K562 (cell line): ENCODE data around the gene CRY2. TPM values are rescaled to one million over a fixed set of nuclear protein-coding genes. Genes with fewer than 3 reads are reported as not detected.

Experiments used
- ARID4B ChIP-seq: sonication (generic); formaldehyde crosslinking; IDR thresholded peaks from 2 replicates; pipeline ENCODE4 v1.8.0; 2022; ENCODE audit warnings: mild to moderate bottlenecking, missing genetic modification reagents
- EP300 ChIP-seq: IDR thresholded peaks from 2 replicates; pipeline ENCODE4 v1.6.1; 2012; ENCODE audit warnings: low read length, improper control_type of control experiment
- GATAD2B ChIP-seq: fragments of 450-650 bp; IDR thresholded peaks from 2 replicates; pipeline ENCODE4 v1.6.1; 2017; ENCODE audit warnings: mild to moderate bottlenecking, borderline replicate concordance
- HMG20B ChIP-seq: fragments of 250-450 bp; sonication (Bioruptor Pico); IDR thresholded peaks from 2 replicates; pipeline ENCODE4 v1.5.0; 2021; ENCODE audit warnings: mild to moderate bottlenecking
- LEF1 ChIP-seq: fragments of 450-650 bp; IDR thresholded peaks from 2 replicates; pipeline ENCODE4 v1.6.1; 2016; ENCODE audit warnings: mild to moderate bottlenecking
- MAZ ChIP-seq, 2 experiments: fragments of 450-650 bp in 1 of 2; sonication (generic) in 1 of 2; formaldehyde crosslinking; IDR thresholded peaks in 1 of 2; conservative IDR thresholded peaks in 1 of 2; 2 replicates each; pipeline versions ENCODE4 v1.4.0 to v1.5.0; 2020; ENCODE audit warnings: mild to moderate bottlenecking in 1 of 2, missing genetic modification reagents in 1 of 2
- MEF2A ChIP-seq: IDR thresholded peaks from 2 replicates; pipeline ENCODE4 v1.6.1; 2011; ENCODE audit warnings: low read depth, mild to moderate bottlenecking, low read length, moderate library complexity; ENCODE audit not compliant: control insufficient read depth
- MXI1 ChIP-seq: IDR thresholded peaks from 2 replicates; pipeline ENCODE4 v1.6.1; 2011; ENCODE audit warnings: low read depth, mild to moderate bottlenecking, improper control_type of control experiment, low read length
- NR4A1 ChIP-seq, 2 experiments: fragments of 250-450 bp in 1 of 2; fragments of 450-650 bp in 1 of 2; sonication (Bioruptor Pico) in 1 of 2; IDR thresholded peaks; 2 replicates each; pipeline versions ENCODE4 v1.4.0 to v1.6.1; 2016 to 2020; ENCODE audit warnings: mild to moderate bottlenecking in 2 of 2, missing compliant biosample characterization in 1 of 2, missing genetic modification characterization in 1 of 2, moderate library complexity in 1 of 2
- RB1 ChIP-seq: fragments of 450-650 bp; IDR thresholded peaks from 2 replicates; pipeline ENCODE4 v1.6.1; 2017; ENCODE audit warnings: low read depth, mild to moderate bottlenecking
- SMARCC2 ChIP-seq: fragments of 450-650 bp; IDR thresholded peaks from 2 replicates; pipeline ENCODE4 v1.6.1; 2017; ENCODE audit warnings: antibody characterized with exemption, moderate library complexity, mild to moderate bottlenecking, low read depth
- TARDBP ChIP-seq: fragments of 450-650 bp; IDR thresholded peaks from 2 replicates; pipeline ENCODE4 v1.6.1; 2016
- VEZF1 ChIP-seq: fragments of 200-800 bp; sonication (Bioruptor generic); IDR thresholded peaks from 2 replicates; pipeline ENCODE4 v1.6.1; 2017; ENCODE audit warnings: missing genetic modification characterization, missing compliant biosample characterization
- ZBTB26 ChIP-seq: fragments of 450-650 bp; formaldehyde crosslinking; IDR thresholded peaks from 2 replicates; pipeline ENCODE4 v1.4.0; 2022; ENCODE audit warnings: missing genetic modification characterization
- ZNF140 ChIP-seq: fragments of 250-450 bp; sonication (Bioruptor Pico); IDR thresholded peaks from 2 replicates; pipeline ENCODE4 v1.8.0; 2021; ENCODE audit warnings: moderate library complexity, mild to moderate bottlenecking, inconsistent platforms
- polyA plus RNA-seq, 8 experiments: library from polyadenylated mRNA; depleted of rRNA in 4 of 8; stranded (reverse) in 5 of 8; unstranded in 3 of 8; fragments of >200 nt; fragmentation: Nextera tagmentation in 2 of 8; fragmentation: Illumina TruSeq in 1 of 8; extraction: Ambion mirVana in 2 of 8; extraction: Trizol in 1 of 8; gene quantifications; 2 replicates each; pipeline versions ENCODE4 v1.2.1 to v1.2.3, GENCODE V29; 2011 to 2014; ENCODE audit warnings: inconsistent platforms in 1 of 8, missing spikeins in 1 of 8
- total RNA-seq, 7 experiments: library from RNA; depleted of rRNA in 6 of 7; stranded (reverse); fragments of >200 nt in 6 of 7; fragmentation: Illumina TruSeq in 2 of 7; extraction: Trizol in 2 of 7; gene quantifications; 2 replicates each; pipeline versions ENCODE4 v1.2.1 to v1.2.3, GENCODE V29; 2011 to 2021; ENCODE audit warnings: low replicate concordance in 1 of 7

CRY2 gene
- total and polyA plus RNA-seq, 9 of the 15 experiments (the other 6 are each of a cell fraction or from before 2014, with no cell fraction given), result 2.3 to 23.9 (median 14.8) TPM

GRCh38 chr11:45846974-45847910, at the start of gene CRY2 (continued):
- TF ChIP-seq MXI1 (0 out of 2 replicates have a peak, but pooled peaks have one; percentile 46), MEF2A (no peak), ZBTB26 (CRISPR knock-in tag) (no peak), EP300 (no peak; the same call in 1 of the 2 replicates), LEF1 (0 out of 2 replicates have a peak, but pooled peaks have one; percentile 52), SMARCC2 (no peak), HMG20B (CRISPR knock-in tag) (peak; percentile 27; the same call in 1 of the 2 replicates), NR4A1 (CRISPR knock-in tag; IDR thresholded peaks at IDR 0.05) (no peak), NR4A1 (tag; IDR thresholded peaks at IDR 0.05) (no peak), ARID4B (CRISPR knock-in tag) (peak; percentile 93), ZNF140 (CRISPR knock-in tag) (no peak), TARDBP (no peak), RB1 (peak; percentile 15; the same call in 1 of the 2 replicates), VEZF1 (CRISPR knock-in tag) (peak; percentile 49; the same call in 1 of the 2 replicates), GATAD2B (no peak), MAZ (CRISPR knock-in tag; conservative IDR thresholded peaks at IDR 0.05 in 1 of 2, IDR thresholded peaks at IDR 0.05 in 1 of 2) (peak; percentile 57 to 62; a peak in 3 of 4 replicates)
